Small intestine (tissue), 7 donors: Measurements from ENCODE around the gene PAX8. TPM values are rescaled to one million over a fixed set of nuclear protein-coding genes. Genes with fewer than 3 reads are reported as not detected.

Experiments
- DNase-seq, 2 donors: peaks; one replicate each; pipeline versions ENCODE4 v3.0.0 to v3.0.0-alpha.2; 2013
- FAIRE-seq: peaks from 2 replicates; lab custom pipeline; 2012; peaks lifted over from hg19 to GRCh38; lab: Jason Lieb, UNC
- H3K27ac ChIP-seq, 3 donors: one replicate each; pipeline ENCODE4 v1.5.1; 2013; ENCODE audit warnings: low read length in 2 of 3, mild to moderate bottlenecking in 2 of 3, control low read depth in 1 of 3, inconsistent platforms in 1 of 3, low read depth in 1 of 3, moderate library complexity in 1 of 3
- H3K27me3 ChIP-seq, 3 donors: one replicate each; pipeline ENCODE4 v1.6.1; 2013; ENCODE audit warnings: low read length in 3 of 3, inconsistent platforms in 1 of 3; ENCODE audit not compliant: control insufficient read depth in 3 of 3, insufficient read depth in 3 of 3
- H3K36me3 ChIP-seq, 3 donors: one replicate each; pipeline ENCODE4 v1.6.1; 2013; ENCODE audit warnings: low read length in 3 of 3, inconsistent platforms in 1 of 3, low read depth in 1 of 3, mild to moderate bottlenecking in 1 of 3, moderate library complexity in 1 of 3; ENCODE audit not compliant: control insufficient read depth in 3 of 3, insufficient read depth in 2 of 3
- H3K4me1 ChIP-seq, 3 donors: one replicate each; pipeline ENCODE4 v1.6.1; 2013; ENCODE audit warnings: low read length in 2 of 3, inconsistent platforms in 1 of 3, low read depth in 1 of 3, mild to moderate bottlenecking in 1 of 3, moderate library complexity in 1 of 3; ENCODE audit not compliant: control insufficient read depth in 3 of 3, insufficient read depth in 2 of 3
- H3K4me3 ChIP-seq, 3 donors: one replicate each; pipeline ENCODE4 v1.5.1; 2013; ENCODE audit warnings: low read length in 3 of 3, control low read depth in 1 of 3, inconsistent platforms in 1 of 3, low read depth in 1 of 3, mild to moderate bottlenecking in 1 of 3, moderate library complexity in 1 of 3
- H3K9me3 ChIP-seq, 2 donors: one replicate each; pipeline ENCODE4 v1.6.1; 2013; ENCODE audit warnings: low read depth in 1 of 2, low read length in 1 of 2; ENCODE audit not compliant: control insufficient read depth in 2 of 2, insufficient read depth in 1 of 2
- WGBS, 3 donors: extraction: QIAGEN DNeasy Blood & Tissue Kit; methylation state at CpG; one replicate each; pipeline ENCODE4 v1.1.7; 2013; 5-methylcytosine and 5-hydroxymethylcytosine counted together
- polyA plus RNA-seq, 4 donors: library from polyadenylated mRNA; stranded (reverse) in 3 of 4; unstranded in 1 of 4; fragments of 200-250 nt in 3 of 4; fragments of 120-200 nt in 1 of 4; gene quantifications; one replicate each; pipeline versions ENCODE4 v1.2.1 to v1.2.3, GENCODE V29; 2013
- donor health status: healthy with polysubstance abuse.
- donor health status: control.
- donor health status: control.
- donor health status: Bipolar disorder and iron deficiency.
- donor health status: healthy.

Gene PAX8
- polyA plus RNA-seq, 4 donors, result 0.45 to 5.5 (median 2.5) TPM

DNA sequence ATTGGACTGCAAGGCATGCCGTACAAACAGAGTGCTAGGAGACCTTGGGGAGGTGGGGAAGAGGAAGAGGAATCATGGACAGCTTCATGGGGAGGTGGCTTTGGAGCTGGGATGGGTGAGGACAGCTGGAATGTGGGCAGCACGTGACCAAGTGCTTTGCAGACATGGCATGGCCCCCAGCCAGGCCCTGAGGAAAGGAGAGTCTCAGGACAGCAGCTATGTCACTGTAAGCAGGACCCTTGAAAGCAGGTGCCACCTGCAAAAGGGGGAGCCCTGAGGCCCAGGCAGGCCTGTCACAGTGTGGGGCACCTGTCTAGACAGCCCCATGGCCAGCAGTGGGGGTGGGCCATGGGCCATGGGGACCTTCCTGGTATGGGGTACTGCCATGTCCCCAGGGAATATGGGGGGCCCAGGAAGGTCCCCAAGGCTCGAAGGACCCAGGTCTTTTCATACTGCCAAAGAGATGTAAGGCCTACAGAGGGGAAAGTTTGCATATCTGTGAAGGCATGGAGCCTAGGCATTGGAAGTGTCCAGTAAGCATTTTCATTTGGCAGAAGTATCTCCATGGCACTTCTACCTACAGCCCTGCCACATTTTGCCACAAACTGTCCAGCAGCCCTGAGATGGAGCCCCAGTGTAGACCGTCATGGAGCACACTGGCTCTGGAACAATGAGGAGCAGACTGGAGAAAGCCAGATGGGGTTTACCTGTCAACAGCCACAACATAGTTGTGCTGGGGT lies 9.9 kb downstream of the PAX8 start:
- Histone ChIP-seq H3K4me3 (no peak overlapping the region), H3K27me3 (peaks cover 0 to 27% (median 6%) of the 10 kb centered on the region in 3 donors), H3K9me3 (no peaks in the 10 kb centered on the region), H3K36me3 (no peaks in the 10 kb centered on the region), H3K4me1 (peaks cover 0 to 10% (median 0%) of the 10 kb centered on the region in 3 donors), H3K27ac (no peak overlapping the region)
- DNase-seq, result no peak
- FAIRE-seq, result no peak
- WGBS, 3 donors, result 82 to 87% (median 86%) methylated on average over 4 of the region's 4 CpGs

DNA sequence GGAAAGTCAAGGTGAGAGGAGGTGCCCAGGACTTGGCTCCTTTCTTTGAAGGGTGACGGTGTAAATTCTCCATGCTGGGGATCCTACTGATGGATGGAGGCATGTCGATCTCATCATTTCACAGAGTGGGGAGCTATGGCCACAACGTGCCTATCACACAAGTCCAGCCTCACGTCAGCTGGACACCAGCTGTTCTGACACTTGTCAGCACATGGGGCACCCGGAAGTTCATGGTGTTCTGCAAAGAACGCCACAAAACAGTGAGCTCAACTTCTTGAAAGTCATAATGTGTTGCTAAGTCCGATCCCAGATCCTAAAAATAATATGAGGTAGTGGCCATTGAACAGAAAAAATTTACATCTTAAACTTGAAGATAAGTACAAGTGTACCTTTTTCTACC lies 12.3 kb downstream of the PAX8 start:
- Histone ChIP-seq H3K36me3 (no peaks in the 10 kb centered on the region), H3K9me3 (no peaks in the 10 kb centered on the region), H3K27ac (no peak overlapping the region), H3K4me1 (peaks cover 0 to 10% (median 0%) of the 10 kb centered on the region in 3 donors), H3K27me3 (peaks cover 0 to 6% (median 3%) of the 10 kb centered on the region in 3 donors), H3K4me3 (no peak overlapping the region)
- FAIRE-seq, result no peak
- WGBS, 3 donors, result 74 to 87% (median 78%) methylated on average over 7 of the region's 7 CpGs
- DNase-seq, result no peak

DNA sequence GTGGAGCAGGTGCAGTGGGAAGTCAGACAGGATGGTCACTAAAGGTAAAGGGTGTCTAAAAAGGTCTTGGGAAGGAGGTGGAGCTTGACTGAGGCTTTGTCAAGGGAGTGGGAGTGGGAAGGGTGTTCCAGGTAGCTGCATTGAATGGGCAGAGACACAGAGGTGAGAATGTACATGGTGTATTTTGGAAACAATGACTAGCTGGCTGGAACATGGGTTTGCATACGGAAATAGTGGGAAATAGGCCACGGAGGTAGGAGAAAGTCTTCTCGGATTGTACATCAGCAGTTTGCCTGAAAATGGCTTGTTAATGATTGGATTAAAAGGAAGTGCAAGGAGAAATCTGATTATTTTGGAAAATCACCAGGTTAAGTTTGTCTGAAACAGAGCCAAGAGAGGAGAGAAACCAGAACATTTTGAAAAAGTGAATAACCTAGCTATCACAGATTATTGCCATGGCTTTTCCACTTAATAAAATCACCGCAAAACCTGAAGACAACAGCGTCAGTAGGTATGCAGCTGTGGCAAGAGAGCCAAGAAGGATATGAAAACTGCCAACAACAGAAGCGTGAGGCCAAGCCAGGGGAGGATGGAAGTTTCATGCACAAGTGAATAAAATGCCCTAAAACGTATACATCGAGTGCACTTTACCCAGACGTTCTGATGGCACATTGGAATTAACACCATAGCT lies 13.9 kb downstream of the PAX8 start:
- Histone ChIP-seq H3K4me1 (peaks cover 0 to 10% (median 0%) of the 10 kb centered on the region in 3 donors), H3K27ac (no peak overlapping the region)
- no peak for FAIRE-seq

DNA sequence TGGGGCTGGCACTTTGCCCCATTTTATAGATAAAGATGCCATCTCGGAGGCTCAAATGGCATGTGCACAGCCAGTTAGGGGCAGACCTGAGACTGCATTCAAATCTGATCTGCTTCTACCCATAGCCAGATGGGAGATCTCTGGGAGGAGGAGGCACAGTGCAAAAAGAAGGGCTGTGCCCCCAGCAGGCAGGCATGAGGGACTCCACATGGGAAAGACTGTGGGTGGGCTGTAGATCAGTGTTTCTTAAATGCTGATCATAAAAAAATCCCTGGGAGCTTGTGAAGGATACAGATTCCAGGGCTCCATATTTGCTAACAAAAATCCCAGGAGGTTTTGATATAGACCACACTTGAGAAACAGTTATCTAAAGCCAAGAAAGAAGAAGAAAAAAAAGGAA lies 15.2 kb downstream of the PAX8 start:
- Histone ChIP-seq H3K27me3 (no peaks in the 10 kb centered on the region), H3K4me3 (no peak overlapping the region), H3K4me1 (peaks cover 0 to 10% (median 0%) of the 10 kb centered on the region in 3 donors), H3K9me3 (no peaks in the 10 kb centered on the region), H3K27ac (no peak overlapping the region), H3K36me3 (no peaks in the 10 kb centered on the region)
- WGBS, 3 donors, result 10 to 53% (median 43%) methylated on average over 1 of the region's 1 CpG
- no peak for DNase-seq
- FAIRE-seq, result no peak

More for the DNA sequence above, 13.9 kb downstream of the PAX8 start:
- 83 to 87% (median 86%) methylated on average over 9 of the region's 9 CpGs for WGBS, 3 donors
- Histone ChIP-seq H3K36me3 (no peaks in the 10 kb centered on the region), H3K9me3 (no peaks in the 10 kb centered on the region), H3K4me3 (no peak overlapping the region), H3K27me3 (no peaks in the 10 kb centered on the region)
- no peak for DNase-seq

DNA sequence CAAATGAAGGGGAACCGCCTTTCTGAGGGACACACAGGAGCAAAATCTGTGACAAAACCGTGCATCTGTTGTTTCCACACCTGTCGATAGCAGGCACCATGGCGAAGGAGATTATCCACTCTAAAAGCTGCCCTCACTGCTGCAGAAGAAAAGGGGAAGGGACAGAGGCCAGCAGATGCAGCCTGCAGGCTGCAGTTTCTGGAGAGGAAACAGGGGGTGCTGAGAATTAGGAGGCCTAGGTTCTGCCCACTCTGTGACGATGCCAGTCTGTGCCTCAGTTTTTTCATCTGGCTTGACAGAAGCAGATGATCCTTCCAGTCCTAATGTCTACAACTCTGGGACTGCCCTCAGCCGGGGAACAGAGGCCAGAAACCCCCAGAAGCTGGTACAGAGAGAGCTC lies 17.7 kb downstream of the PAX8 start:
- no peak for DNase-seq
- WGBS, 3 donors, result 76 to 86% (median 78%) methylated on average over 6 of the region's 6 CpGs
- Histone ChIP-seq H3K4me3 (no peak overlapping the region), H3K27ac (no peak overlapping the region), H3K27me3 (no peaks in the 10 kb centered on the region), H3K36me3 (no peaks in the 10 kb centered on the region), H3K9me3 (peaks cover 0 to 3% of the 10 kb centered on the region in 2 donors), H3K4me1 (peaks cover 0 to 10% (median 0%) of the 10 kb centered on the region in 3 donors)
- no peak for FAIRE-seq

DNA sequence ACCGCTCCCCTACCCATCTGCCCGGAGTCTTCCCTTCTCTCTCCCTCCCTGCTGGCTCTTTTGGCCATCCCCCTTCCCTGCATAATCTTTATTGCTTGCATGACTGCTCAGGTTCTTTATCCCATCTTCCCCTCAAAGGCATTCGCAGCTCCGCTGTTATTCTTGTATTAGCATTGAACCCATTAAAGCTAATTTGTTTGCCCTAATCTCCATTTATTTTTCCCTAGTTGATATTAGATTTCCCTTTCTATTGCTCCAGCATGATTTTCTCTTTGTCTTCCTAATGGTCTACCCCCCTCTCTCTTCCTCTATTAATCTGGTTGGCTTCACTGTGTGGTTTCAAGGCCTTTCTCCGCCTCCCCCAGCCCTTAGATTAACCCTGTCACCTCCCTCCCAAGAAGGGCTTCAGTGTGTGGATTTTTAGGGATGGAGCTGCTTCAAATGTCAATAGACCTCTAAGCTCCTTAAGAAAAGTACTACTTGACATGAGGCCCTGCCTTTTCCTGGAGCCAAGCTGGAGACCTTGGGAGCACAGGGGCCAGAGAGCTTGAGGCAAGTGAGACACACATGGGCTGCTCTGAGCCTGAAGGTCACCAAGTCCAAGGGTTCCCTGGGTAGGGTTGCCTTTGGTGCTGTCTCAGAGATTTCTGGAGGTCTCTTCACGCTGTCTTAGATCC lies 20.1 kb downstream of the PAX8 start:
- no peaks in the 10 kb centered on the region for H3K36me3 ChIP-seq
- H3K4me3 ChIP-seq, result no peak overlapping the region
- H3K4me1 ChIP-seq, result no peaks in the 10 kb centered on the region
- no peaks in the 10 kb centered on the region for H3K27me3 ChIP-seq
- FAIRE-seq, result no peak
- DNase-seq, result no peak
- no peak overlapping the region for H3K27ac ChIP-seq
- 83 to 94% (median 94%) methylated on average over 6 of the region's 6 CpGs for WGBS, 3 donors
- peaks cover 0 to 7% of the 10 kb centered on the region in 2 donors for H3K9me3 ChIP-seq

DNA sequence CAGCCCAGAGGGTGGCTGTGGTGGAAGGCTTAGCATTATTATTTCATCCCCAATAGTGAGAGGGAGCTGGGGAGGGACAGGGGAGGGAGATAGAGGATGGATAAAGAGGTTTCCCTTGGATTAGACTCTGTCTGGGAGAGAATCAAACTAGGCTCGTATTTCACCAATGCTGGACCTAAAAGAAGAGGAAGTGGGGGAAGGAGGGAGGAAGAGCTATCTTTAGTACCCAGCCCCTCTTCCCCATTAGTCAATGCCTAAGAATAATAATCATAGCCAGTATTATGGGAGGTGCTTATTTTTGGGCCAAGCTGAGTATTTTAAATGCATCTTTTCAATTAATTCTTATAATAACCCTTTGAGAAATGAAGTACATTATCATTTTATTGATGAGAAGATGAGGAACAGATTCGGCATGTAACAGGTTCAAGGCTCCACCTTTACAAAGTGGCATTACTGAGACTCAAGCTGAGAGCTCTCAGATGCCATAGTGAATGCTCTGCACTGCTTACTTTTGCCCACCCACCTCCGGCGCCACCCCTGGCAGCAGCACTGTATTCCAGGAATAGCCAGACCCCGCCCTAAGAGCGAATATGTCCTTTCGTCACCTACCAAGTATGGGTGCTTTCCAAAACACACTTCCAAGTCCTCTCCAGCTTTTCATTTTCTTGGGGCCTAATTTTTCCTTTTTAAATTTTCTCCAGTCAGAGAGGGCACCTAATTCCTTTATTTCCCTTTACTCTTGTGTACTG lies 21.0 kb downstream of the PAX8 start:
- Histone ChIP-seq H3K4me3 (no peak overlapping the region), H3K27ac (no peak overlapping the region), H3K27me3 (no peaks in the 10 kb centered on the region), H3K4me1 (no peaks in the 10 kb centered on the region), H3K36me3 (no peaks in the 10 kb centered on the region), H3K9me3 (peaks cover 0 to 7% of the 10 kb centered on the region in 2 donors)
- FAIRE-seq (no peak), DNase-seq (no peak)
- 69 to 92% (median 90%) methylated on average over 7 of the region's 7 CpGs for WGBS, 3 donors
